Effector memory CD4-positive, alpha-beta T cell (primary cell): ENCODE results near the gene MPND.
"Not testable (repeated sequence)": the region's sequence is repeated elsewhere in the genome, so short reads cannot be mapped to it uniquely, and the experiment has no call there.

Experiments used
- DNase-seq, 3 donors: peaks; one replicate each; pipeline ENCODE4 v3.0.0-alpha.2; 2020
- H3K27ac ChIP-seq: 2 replicates; pipeline ENCODE4 v1.7.0; 2013; ENCODE audit warnings: mild to moderate bottlenecking, low read length, moderate library complexity; ENCODE audit not compliant: insufficient read depth, poor library complexity, severe bottlenecking
- H3K27me3 ChIP-seq: replicated peaks from 2 replicates; pipeline ENCODE4 v1.7.0; 2013; ENCODE audit warnings: mild to moderate bottlenecking, low read length; ENCODE audit not compliant: insufficient read depth, control insufficient read depth, poor library complexity, severe bottlenecking
- H3K36me3 ChIP-seq: 2 replicates; pipeline ENCODE4 v1.7.0; 2013; ENCODE audit warnings: mild to moderate bottlenecking, low read length, moderate library complexity; ENCODE audit not compliant: control insufficient read depth, insufficient read depth
- H3K4me1 ChIP-seq: 2 replicates; pipeline ENCODE4 v1.7.0; 2013; ENCODE audit warnings: low read length, mild to moderate bottlenecking; ENCODE audit not compliant: control insufficient read depth, insufficient read depth, poor library complexity, severe bottlenecking
- H3K4me3 ChIP-seq: 2 replicates; pipeline ENCODE4 v1.7.0; 2013; ENCODE audit warnings: low read length, low read depth, mild to moderate bottlenecking; ENCODE audit not compliant: insufficient read depth, poor library complexity, severe bottlenecking
- H3K9me3 ChIP-seq: 2 replicates; pipeline ENCODE4 v1.7.0; 2013; ENCODE audit warnings: mild to moderate bottlenecking, low read length, moderate library complexity; ENCODE audit not compliant: control insufficient read depth

The MPND gene

GRCh38 chr19:4328991-4329681 lies 14.2 kb upstream of the MPND start:
- H3K27ac ChIP-seq = peak overlapping the region; percentile 48
- not testable (repeated sequence) for H3K9me3 ChIP-seq, H3K27me3 ChIP-seq, H3K36me3 ChIP-seq, DNase-seq
- H3K4me3 ChIP-seq = peak overlapping the region; percentile 41
- peaks cover 19% of the 10 kb centered on the region for H3K4me1 ChIP-seq

- DNase-seq = no peak
- H3K36me3 ChIP-seq = no peaks in the 10 kb centered on the region
- no peaks in the 10 kb centered on the region for H3K9me3 ChIP-seq
- no peak overlapping the region for H3K4me3 ChIP-seq
- H3K4me1 ChIP-seq = peaks cover 19% of the 10 kb centered on the region
- no peak overlapping the region for H3K27ac ChIP-seq
- H3K27me3 ChIP-seq = no peaks in the 10 kb centered on the region
These were observed 13.5 kb upstream of the MPND start for GRCh38 chr19:4329858-4330257.

GRCh38 chr19:4334929-4335570 lies 8.3 kb upstream of the MPND start:
- Histone ChIP-seq H3K27me3 (no peaks in the 10 kb centered on the region), H3K9me3 (no peaks in the 10 kb centered on the region), H3K4me3 (no peak overlapping the region), H3K27ac (no peak overlapping the region), H3K4me1 (peaks cover 9% of the 10 kb centered on the region), H3K36me3 (no peaks in the 10 kb centered on the region)
- no peak for DNase-seq

DNA sequence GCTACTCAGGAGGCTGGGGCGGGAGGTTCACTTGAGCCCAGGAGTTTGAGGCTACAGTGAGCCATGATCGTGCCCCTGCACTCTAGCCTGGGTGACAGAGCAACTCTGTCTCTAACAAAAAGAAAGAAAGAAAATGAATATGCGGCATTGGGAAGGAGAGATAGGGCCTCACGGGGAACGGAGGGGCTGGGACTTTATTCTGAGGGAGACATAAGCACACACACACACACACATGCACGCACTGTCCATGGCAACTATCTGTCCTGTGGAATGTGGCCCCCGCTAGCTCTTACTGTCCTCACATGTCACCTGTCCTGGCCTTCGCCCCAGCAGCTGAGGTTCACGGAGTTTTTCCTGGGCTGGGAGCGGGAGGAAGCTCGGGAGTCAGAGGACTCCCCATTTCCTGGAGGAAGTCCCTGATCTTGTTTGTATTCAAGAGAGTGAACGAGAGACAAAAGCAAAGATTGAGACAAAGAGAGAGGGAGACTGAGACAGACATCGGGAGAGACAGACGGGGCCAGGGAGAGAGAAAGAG lies 5.4 kb upstream of the MPND start:
- H3K27ac ChIP-seq = peak overlapping the region; percentile 27
- no peak for DNase-seq
- no peaks in the 10 kb centered on the region for H3K27me3 ChIP-seq
- no peaks in the 10 kb centered on the region for H3K9me3 ChIP-seq
- H3K4me3 ChIP-seq = peak overlapping the region; percentile 33
- no peaks in the 10 kb centered on the region for H3K36me3 ChIP-seq
- H3K4me1 ChIP-seq = peaks cover 13% of the 10 kb centered on the region

DNA sequence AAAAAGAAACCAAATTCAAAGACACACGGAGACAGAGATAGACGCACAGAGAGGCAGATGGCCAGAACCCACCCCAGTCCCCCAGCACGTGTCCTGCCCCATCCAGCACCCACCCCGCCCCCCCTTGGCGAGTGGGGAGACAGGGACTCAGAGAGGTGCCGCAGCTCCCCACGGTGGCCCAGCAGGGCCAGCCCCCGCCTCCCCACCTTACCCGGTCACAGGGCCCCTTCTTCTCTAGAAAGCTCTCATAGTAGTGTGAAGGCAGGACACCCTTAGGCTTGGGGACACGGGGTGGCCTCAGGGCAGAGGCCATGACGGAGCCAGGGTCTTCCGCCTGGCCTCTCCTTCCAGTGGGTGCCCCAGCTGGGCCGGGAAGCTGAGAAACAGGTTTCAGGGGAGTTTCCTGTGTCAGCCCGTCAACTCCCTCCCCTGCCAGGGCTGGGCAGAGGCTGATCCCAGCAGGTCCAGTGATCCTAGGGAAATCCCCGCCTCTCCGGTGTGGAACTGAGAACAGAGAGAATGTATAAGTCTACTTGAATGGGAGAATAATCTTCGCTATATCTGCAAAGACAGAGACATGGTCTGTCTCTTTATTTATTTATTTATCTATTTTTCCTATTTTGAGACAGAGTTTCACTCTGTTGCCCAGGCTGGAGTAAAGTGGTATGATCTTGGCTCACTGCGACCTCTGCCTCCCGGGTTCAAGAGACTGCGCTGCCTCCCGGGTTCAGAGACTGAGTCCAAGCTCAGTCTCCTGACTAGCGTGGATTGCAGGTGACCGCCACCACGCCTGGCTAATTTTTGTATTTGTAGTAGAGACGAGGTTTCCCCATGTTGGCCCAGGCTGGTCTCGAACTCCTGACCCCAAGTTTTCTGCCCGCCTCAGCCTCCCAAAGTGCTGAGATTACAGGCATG lies 4.7 kb upstream of the MPND start, which contains the start of gene STAP2:
Gene STAP2 (minus strand): TSS at position 387 of the 915 bp plus-strand sequence. CDS start 74 bp downstream, at position 313.
- H3K4me3 ChIP-seq = peak within 1 kb of the TSS; percentile 33
- H3K27me3 ChIP-seq = no peaks in the 10 kb centered on the region
- H3K9me3 ChIP-seq = no peaks in the 10 kb centered on the region
- H3K27ac ChIP-seq = peak within 1 kb of the TSS; percentile 27
- no peak for DNase-seq
- H3K36me3 ChIP-seq = no peaks in the 10 kb centered on the region
- peaks cover 13% of the 10 kb centered on the region for H3K4me1 ChIP-seq

- Histone ChIP-seq H3K36me3 (no peaks in the 10 kb centered on the region), H3K4me1 (peaks cover 22% of the 10 kb centered on the region), H3K9me3 (no peaks in the 10 kb centered on the region), H3K4me3 (peak overlapping the region; percentile 55), H3K27ac (peak overlapping the region; percentile 56), H3K27me3 (no peaks in the 10 kb centered on the region)
- DNase-seq = no peak
These were observed 1.1 kb upstream of the MPND start for GRCh38 chr19:4342314-4342614.

- Histone ChIP-seq H3K4me3 (peak overlapping the region; percentile 65), H3K36me3 (no peaks in the 10 kb centered on the region), H3K4me1 (peaks cover 22% of the 10 kb centered on the region), H3K27me3 (no peaks in the 10 kb centered on the region), H3K9me3 (no peaks in the 10 kb centered on the region), H3K27ac (peak overlapping the region; percentile 71)
- DNase-seq = peak; percentile 86 to 91 (median 89)
These were observed 570 bp upstream of the MPND start for GRCh38 chr19:4342615-4343369.

GRCh38 chr19:4345342-4346019 lies 2.1 kb downstream of the MPND start:
- Histone ChIP-seq H3K4me3 (no peak overlapping the region), H3K27me3 (no peaks in the 10 kb centered on the region), H3K36me3 (no peaks in the 10 kb centered on the region), H3K27ac (no peak overlapping the region), H3K4me1 (peaks cover 13% of the 10 kb centered on the region), H3K9me3 (no peaks in the 10 kb centered on the region)
- DNase-seq = no peak

DNA sequence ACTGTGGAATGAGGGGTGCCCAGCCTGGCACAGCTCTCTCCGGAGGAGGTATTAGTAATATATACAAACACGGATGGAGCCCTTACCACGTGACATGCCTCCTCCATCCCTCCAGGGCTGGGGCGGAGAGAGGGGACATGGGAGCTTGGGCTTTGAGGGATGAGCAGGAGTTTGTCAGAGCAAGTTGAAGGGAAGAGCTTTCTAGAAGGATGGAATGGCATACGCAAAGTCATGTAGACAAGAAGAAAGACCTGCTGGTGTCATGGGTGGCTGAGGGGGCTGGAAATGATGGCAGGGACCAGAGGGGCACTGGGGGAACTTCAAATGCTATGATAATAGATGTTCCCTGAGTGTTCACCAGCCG lies 2.6 kb downstream of the MPND start:
- Histone ChIP-seq H3K36me3 (no peaks in the 10 kb centered on the region), H3K4me3 (no peak overlapping the region), H3K9me3 (no peaks in the 10 kb centered on the region), H3K27me3 (no peaks in the 10 kb centered on the region), H3K4me1 (peaks cover 13% of the 10 kb centered on the region), H3K27ac (no peak overlapping the region)
- no peak for DNase-seq
